NT2/D1 (cell line): ENCODE measurements around the gene LRSAM1.

Experiments used
- DNase-seq: peaks from one replicate; pipeline ENCODE4 v3.0.0-alpha.2; 2011; ENCODE audit warnings: low read depth, low spot score
- H3K27me3 ChIP-seq: 2 replicates; pipeline ENCODE4 v1.6.0; 2011; ENCODE audit warnings: mild to moderate bottlenecking; ENCODE audit not compliant: insufficient read length, insufficient read depth
- H3K36me3 ChIP-seq: 2 replicates; pipeline ENCODE4 v1.6.1; 2011; ENCODE audit warnings: mild to moderate bottlenecking, low read length, mixed read lengths; ENCODE audit not compliant: insufficient read depth, insufficient read length
- H3K4me1 ChIP-seq: 2 replicates; pipeline ENCODE4 v1.5.1; 2011; ENCODE audit not compliant: insufficient read depth, insufficient read length
- H3K4me3 ChIP-seq: 2 replicates; pipeline ENCODE4 v1.5.1; 2011; ENCODE audit warnings: low read depth; ENCODE audit not compliant: insufficient read length
- H3K9ac ChIP-seq: 2 replicates; pipeline ENCODE4 v1.6.0; 2011; ENCODE audit warnings: low read depth; ENCODE audit not compliant: insufficient read length
- H3K9me3 ChIP-seq: 2 replicates; pipeline ENCODE4 v1.5.1; 2011; ENCODE audit warnings: mild to moderate bottlenecking, low read length; ENCODE audit not compliant: insufficient read depth
- SUZ12 ChIP-seq: IDR thresholded peaks from 2 replicates; pipeline ENCODE4 v1.6.1; 2011; ENCODE audit not compliant: insufficient read length, insufficient read depth; ENCODE audit errors: extremely low read depth
- YY1 ChIP-seq: IDR thresholded peaks from 2 replicates; pipeline ENCODE4 v1.6.1; 2011; ENCODE audit not compliant: insufficient read length, insufficient read depth
- ZNF274 ChIP-seq: IDR thresholded peaks from 2 replicates; pipeline ENCODE4 v1.6.1; 2011; ENCODE audit warnings: mild to moderate bottlenecking, low read depth, low read length

The LRSAM1 gene

DNA sequence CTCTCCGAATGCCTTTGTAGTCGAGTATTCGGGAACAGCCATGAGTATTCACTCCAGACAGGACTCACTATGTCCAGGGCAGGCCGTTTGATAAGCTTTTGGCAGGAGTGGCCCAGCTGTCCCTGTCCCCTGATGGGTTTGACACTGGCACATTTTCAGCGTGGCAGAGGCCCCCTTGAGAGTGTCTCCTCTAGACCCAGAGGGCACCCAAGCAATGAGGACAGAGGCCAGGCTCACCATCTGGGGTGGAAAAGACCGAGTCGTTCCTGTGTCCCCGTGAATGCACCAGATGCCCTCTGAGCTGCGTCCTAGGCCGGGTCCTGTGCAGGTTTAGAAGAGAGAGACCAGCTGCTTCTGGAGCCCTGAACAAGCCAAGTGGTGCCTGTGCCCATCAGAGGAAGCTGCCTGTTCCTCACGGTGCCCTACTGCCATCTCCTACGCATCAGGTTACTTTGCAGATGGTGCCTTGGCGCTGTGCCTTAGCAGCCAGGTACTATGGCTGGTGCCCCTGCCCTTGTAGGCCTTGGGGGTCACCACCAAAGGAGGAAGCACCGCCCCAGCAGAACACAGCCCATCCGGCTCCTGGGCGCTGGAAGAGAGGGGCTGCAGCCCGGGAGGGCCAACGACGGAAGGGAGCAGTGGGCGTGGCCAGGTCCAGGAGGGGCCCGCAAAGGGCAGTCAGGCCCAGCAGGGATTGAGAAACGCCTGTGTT, 42.4 kb downstream of the LRSAM1 start:
- Histone ChIP-seq H3K27me3 (no peaks in the 10 kb centered on the region), H3K4me3 (no peak overlapping the region), H3K9ac (no peak overlapping the region), H3K4me1 (peaks cover 19% of the 10 kb centered on the region), H3K36me3 (peaks cover 74% of the 10 kb centered on the region), H3K9me3 (no peaks in the 10 kb centered on the region)
- no peak for DNase-seq
- no peak for TF ChIP-seq SUZ12
- TF ChIP-seq ZNF274: no peak
- TF ChIP-seq YY1: no peak

DNA sequence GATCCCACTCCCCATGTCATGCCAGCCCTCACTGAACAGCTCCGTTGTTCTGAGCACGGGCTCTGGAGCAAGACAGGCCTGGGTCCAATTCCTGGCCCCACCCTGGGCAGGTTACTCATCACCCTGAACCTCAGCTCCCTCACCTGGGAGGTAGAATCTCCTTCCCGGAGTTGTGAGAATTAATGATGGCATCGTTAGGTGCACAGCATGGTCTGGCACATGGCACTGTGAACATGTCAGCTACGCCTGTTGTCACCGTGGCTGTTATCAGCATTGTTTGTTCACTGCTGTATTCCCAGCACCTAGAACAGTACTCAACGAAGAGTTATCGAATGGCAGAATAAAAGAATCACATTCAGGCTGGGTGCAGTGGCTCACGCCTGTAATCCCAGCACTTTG, 43.0 kb downstream of the LRSAM1 start:
- H3K4me3 ChIP-seq: no peak overlapping the region
- peaks cover 71% of the 10 kb centered on the region for H3K36me3 ChIP-seq
- no peaks in the 10 kb centered on the region for H3K27me3 ChIP-seq
- no peak for DNase-seq
- no peak overlapping the region for H3K9ac ChIP-seq
- TF ChIP-seq ZNF274: no peak
- no peak for TF ChIP-seq YY1
- TF ChIP-seq SUZ12: no peak
- H3K4me1 ChIP-seq: peaks cover 16% of the 10 kb centered on the region
- no peaks in the 10 kb centered on the region for H3K9me3 ChIP-seq

DNA sequence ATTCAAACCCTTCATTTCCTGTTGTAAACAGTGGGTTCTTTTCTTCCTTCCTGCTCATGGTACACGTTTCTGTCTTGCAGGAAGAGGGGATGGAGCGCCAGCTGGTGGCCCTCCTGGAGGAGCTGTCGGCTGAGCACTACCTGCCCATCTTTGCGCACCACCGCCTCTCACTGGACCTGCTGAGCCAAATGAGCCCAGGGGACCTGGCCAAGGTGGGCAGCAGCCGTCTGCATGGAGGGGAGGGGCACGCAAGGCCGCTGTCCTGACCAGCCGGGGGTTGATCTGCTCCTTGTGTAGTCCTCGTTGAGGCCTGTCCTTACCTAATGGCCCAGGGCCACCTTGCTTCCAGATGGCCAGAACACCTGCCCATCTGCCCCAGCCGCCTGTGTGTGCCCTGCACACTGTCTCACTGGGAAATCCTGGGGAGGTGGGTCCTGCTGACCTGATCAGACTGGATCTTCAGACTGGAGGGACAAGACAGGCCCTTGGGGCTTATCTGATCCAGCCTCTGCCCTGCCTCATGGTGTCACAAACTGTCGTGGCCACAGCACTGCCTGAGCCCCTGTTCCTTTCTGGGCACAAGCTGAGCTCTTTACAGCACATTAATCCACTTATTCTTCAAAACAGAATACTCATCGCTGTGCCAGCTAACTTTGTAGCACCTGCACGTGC, 44.7 kb downstream of the LRSAM1 start:
- Histone ChIP-seq H3K9me3 (no peaks in the 10 kb centered on the region), H3K4me1 (peaks cover 14% of the 10 kb centered on the region), H3K4me3 (no peak overlapping the region), H3K36me3 (peaks cover 71% of the 10 kb centered on the region), H3K9ac (no peak overlapping the region), H3K27me3 (no peaks in the 10 kb centered on the region)
- DNase-seq: no peak
- TF ChIP-seq ZNF274: no peak
- TF ChIP-seq SUZ12: no peak
- TF ChIP-seq YY1: no peak

DNA sequence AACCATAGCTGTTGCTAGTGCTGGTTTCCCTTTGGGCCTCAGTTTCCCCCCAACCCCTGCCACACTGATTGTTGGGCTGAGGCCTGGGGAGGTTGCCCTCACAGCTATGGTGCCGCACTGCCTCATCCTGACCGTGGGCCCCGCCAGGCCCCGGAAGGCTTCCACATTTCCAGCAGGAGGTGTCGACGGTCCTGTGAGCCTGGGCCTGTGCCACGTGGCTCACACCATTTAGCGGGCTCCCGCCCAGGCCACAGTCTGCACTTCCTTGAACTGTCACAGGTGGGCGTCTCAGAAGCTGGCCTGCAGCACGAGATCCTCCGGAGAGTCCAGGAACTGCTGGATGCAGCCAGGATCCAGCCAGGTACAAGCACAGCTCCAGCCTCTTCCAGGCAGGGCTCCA, 45.7 kb downstream of the LRSAM1 start:
- Histone ChIP-seq H3K9me3 (no peaks in the 10 kb centered on the region), H3K4me1 (peaks cover 12% of the 10 kb centered on the region), H3K27me3 (no peaks in the 10 kb centered on the region), H3K36me3 (peaks cover 67% of the 10 kb centered on the region), H3K4me3 (no peak overlapping the region), H3K9ac (no peak overlapping the region)
- TF ChIP-seq SUZ12 (no peak), ZNF274 (no peak), YY1 (no peak)
- DNase-seq: no peak

DNA sequence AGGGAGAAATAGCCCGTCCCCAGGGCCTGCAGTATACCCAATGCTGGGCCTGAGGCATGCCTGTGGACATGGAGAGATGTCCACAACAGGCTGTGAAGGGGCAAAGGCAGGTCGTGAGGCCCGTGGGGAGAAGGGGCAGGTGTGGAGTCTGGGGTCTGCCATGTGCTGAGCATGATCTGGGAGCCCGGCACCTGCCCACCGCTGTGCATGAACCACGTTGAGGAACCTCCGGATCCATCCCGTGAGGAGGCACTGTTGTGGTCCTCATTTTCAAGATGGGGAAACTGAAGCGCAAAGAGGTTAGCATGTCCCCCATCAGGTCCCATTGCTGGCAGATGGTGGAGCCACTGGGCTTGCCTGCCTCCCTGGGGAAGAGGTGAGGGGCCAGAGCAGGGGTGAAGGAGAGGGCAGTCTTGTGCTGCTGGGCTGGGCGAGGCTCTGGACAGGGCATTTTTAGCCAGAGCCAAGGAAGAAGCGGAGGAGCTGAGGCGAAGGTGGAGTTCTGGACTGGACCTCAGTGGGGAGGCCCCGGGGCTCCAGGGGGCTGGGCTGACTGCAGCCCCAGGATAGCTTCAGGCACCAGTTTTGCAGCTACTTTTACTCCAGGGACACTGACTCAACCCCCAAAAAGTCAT, 46.5 kb downstream of the LRSAM1 start:
- no peak for DNase-seq
- peaks cover 67% of the 10 kb centered on the region for H3K36me3 ChIP-seq
- no peak for TF ChIP-seq YY1
- no peak for TF ChIP-seq SUZ12
- no peak for TF ChIP-seq ZNF274

DNA sequence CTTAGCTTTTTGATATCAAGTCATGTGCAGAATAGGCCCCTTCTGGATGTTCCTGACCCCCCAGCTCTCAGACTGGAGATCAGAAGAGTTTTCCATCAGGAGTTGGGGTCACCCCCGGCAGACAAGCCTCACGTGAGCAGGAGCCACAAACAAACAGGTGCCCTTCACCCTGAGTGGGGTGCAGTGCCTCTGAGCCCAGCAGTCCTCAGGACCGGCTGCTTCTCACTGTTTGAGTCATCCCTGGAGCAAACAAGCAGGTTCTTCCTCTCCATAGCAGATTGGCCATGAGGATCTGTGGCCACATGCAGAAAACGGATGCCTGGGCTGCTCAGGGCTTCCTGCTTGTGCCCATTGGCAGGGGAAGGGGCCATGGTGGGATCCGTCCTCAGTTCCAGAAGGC, 47.0 kb downstream of the LRSAM1 start:
- no peak for DNase-seq
- Histone ChIP-seq H3K9me3 (no peaks in the 10 kb centered on the region), H3K27me3 (no peaks in the 10 kb centered on the region), H3K4me3 (no peak overlapping the region), H3K36me3 (peaks cover 70% of the 10 kb centered on the region), H3K9ac (no peak overlapping the region), H3K4me1 (peaks cover 11% of the 10 kb centered on the region)
- TF ChIP-seq SUZ12 (no peak), YY1 (no peak), ZNF274 (no peak)

More for the DNA sequence above, 46.5 kb downstream of the LRSAM1 start:
- Histone ChIP-seq H3K9me3 (no peaks in the 10 kb centered on the region), H3K9ac (no peak overlapping the region), H3K4me1 (peaks cover 8% of the 10 kb centered on the region), H3K4me3 (no peak overlapping the region), H3K27me3 (no peaks in the 10 kb centered on the region)

DNA sequence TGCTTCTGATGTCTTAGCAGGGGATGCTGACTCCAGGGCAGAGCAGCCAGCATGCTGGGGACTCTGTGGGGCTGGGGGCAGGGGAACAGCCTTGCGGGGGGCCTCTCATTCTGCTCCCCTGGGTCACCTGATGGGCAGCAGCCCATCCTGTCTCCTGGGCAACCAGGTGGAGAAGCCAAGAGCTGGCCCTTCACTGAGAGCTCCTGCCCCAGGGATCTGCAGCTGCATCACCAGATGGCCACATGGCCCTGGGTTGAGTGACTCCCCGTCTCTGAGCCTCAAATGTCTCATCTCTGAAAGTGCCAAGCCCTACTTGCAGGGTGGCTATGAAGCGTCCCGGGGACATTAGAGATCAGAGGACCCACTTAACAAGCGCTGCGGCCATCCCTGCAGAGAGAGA, 49.1 kb downstream of the LRSAM1 start:
- H3K27me3 ChIP-seq: no peaks in the 10 kb centered on the region
- H3K9ac ChIP-seq: peak overlapping the region; percentile 24
- DNase-seq: no peak
- peaks cover 75% of the 10 kb centered on the region for H3K36me3 ChIP-seq
- H3K4me3 ChIP-seq: no peak overlapping the region
- H3K9me3 ChIP-seq: no peaks in the 10 kb centered on the region
- peaks cover 12% of the 10 kb centered on the region for H3K4me1 ChIP-seq
- no peak for TF ChIP-seq SUZ12
- no peak for TF ChIP-seq YY1
- TF ChIP-seq ZNF274: no peak
